PC-9 (cell line): ENCODE data around the gene TMEM98.

Experiments
- CTCF ChIP-seq: fragments of 200-600 bp; sonication (generic); conservative IDR thresholded peaks from 2 replicates; pipeline ENCODE4 v1.6.1; 2017; ENCODE audit warnings: mixed run types, antibody characterized with exemption, mild to moderate bottlenecking, moderate library complexity
- EZH2 ChIP-seq: fragments of 200-600 bp; sonication (generic); IDR thresholded peaks from 2 replicates; pipeline ENCODE4 v1.8.0; 2017; ENCODE audit warnings: antibody characterized with exemption, low read depth

GRCh38 chr17:32882029-32882428 is 45.9 kb upstream of the TMEM98 start:
- TF ChIP-seq CTCF, result no peak
- TF ChIP-seq EZH2, result no peak
